Measurements from ENCODE around the gene ZNF496.

The ZNF496 gene

GRCh38 chr1:247326411-247327130, 5.1 kb downstream of the ZNF496 start:
- no peak for DNase-seq

GRCh38 chr1:247324923-247325322, 6.7 kb downstream of the ZNF496 start:
- no peak for DNase-seq

GRCh38 chr1:247324204-247324787, 7.4 kb downstream of the ZNF496 start:
- no peak for DNase-seq

GRCh38 chr1:247322849-247323586, 8.6 kb downstream of the ZNF496 start:
- no peak for DNase-seq

GRCh38 chr1:247322442-247322841, 9.2 kb downstream of the ZNF496 start:
- no peak for DNase-seq

- DNase-seq, result no peak
Observed at GRCh38 chr1:247317702-247318101, 14.0 kb downstream of the ZNF496 start.

- DNase-seq, result no peak
Observed at GRCh38 chr1:247316590-247317197, 15.0 kb downstream of the ZNF496 start.

- no peak for DNase-seq
Observed at GRCh38 chr1:247304031-247304430, 27.6 kb downstream of the ZNF496 start.

- DNase-seq, result no peak
Observed at GRCh38 chr1:247303216-247303615, 28.5 kb downstream of the ZNF496 start.

GRCh38 chr1:247301176-247301540, 30.5 kb downstream of the ZNF496 start:
- DNase-seq, result no peak

- DNase-seq, result no peak
Observed at GRCh38 chr1:247300491-247301175, 31.0 kb downstream of the ZNF496 start.

GRCh38 chr1:247299723-247300381, 31.8 kb downstream of the ZNF496 start:
- DNase-seq, result no peak

- DNase-seq, result no peak
Observed at GRCh38 chr1:247298701-247299100, 33.0 kb downstream of the ZNF496 start.

- no peak for DNase-seq
Observed at GRCh38 chr1:247298124-247298481, 33.6 kb downstream of the ZNF496 start.

GRCh38 chr1:247297263-247298123, 34.2 kb downstream of the ZNF496 start:
- DNase-seq, result no peak

GRCh38 chr1:247296599-247297180, 35.0 kb downstream of the ZNF496 start:
- no peak for DNase-seq

- DNase-seq, result no peak
Observed at GRCh38 chr1:247295746-247296145, 35.9 kb downstream of the ZNF496 start.

- DNase-seq, result no peak
Observed at GRCh38 chr1:247295274-247295684, 36.4 kb downstream of the ZNF496 start.

GRCh38 chr1:247294282-247294681, 37.4 kb downstream of the ZNF496 start:
- no peak for DNase-seq

GRCh38 chr1:247293047-247293446, 38.6 kb downstream of the ZNF496 start:
- no peak for DNase-seq

Measured in 8988T (cell line).